ENCODE results near the gene SOX6. TPM values are rescaled to one million over a fixed set of nuclear protein-coding genes. Genes with fewer than 3 reads are reported as not detected.

Gene SOX6
- polyA plus RNA-seq, 1 of the 3 experiments (the other 2 are of a cell fraction), result 0.03 TPM

GRCh38 chr11:15991215-15991614 is 365.1 kb downstream of the SOX6 start:
- no peaks in the 10 kb centered on the region for H4K20me1 ChIP-seq (ENCODE audit: insufficient read depth)
- H3K27ac ChIP-seq (ENCODE audit: low read depth in 2 of 2, low read length in 1 of 2), result no peak overlapping the region
- H3K4me2 ChIP-seq, result no peak overlapping the region
- no peaks in the 10 kb centered on the region for H3K9me3 ChIP-seq
- no peak overlapping the region for H3K4me3 ChIP-seq (ENCODE audit: low read depth in 2 of 2, low read length in 1 of 2)
- H3K9me2 ChIP-seq, result no peaks in the 10 kb centered on the region
- DNase-seq, result no peak
- no peaks in the 10 kb centered on the region for H3K4me1 ChIP-seq (ENCODE audit: control insufficient read depth in 1 of 2, insufficient read depth in 2 of 2, low read depth in 1 of 2, low read length in 1 of 2)
- no peaks in the 10 kb centered on the region for H3K79me2 ChIP-seq (ENCODE audit: insufficient read depth)
- H3K36me3 ChIP-seq (replicated peaks in 1 of 2; ENCODE audit: control insufficient read depth in 1 of 2, insufficient read depth in 2 of 2, low read length in 1 of 2), result no peaks in the 10 kb centered on the region
- no peaks in the 10 kb centered on the region for H3K27me3 ChIP-seq (ENCODE audit: insufficient read depth)
- TF ChIP-seq SIN3A (IDR thresholded peaks at IDR 0.05; ENCODE audit: borderline replicate concordance, low read depth, low read length), result no peak
- no peak overlapping the region for H3K9ac ChIP-seq
- POLR2A ChIA-PET, result no interaction called here
- CTCF ChIA-PET, result no interaction called here
- 37% methylated on average over 3 of the region's 3 CpGs for WGBS (ENCODE audit: low lambda C conversion rate)
- H3F3A ChIP-seq (replicated peaks; ENCODE audit: insufficient read depth), result no peaks in the 10 kb centered on the region
- H2AFZ ChIP-seq (ENCODE audit: low read depth), result no peak overlapping the region

DNA sequence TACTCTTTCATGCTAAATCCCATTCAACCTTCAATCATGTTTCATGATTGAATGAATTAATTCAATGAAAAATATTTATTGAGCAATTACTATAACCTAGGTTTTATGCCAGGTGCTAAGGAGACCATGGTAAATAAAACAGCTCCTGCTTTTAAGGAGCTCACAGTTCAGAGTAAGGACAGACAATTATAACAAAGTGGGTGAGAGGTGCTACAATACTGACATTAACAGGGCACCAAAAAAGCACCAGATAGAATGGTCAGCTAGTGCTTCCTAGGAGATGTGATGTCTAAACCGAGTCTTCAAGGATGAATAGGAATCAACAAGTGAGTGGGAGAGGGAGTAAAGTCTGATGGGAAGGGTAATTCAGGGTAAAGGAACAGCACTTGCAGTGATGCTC is 366.7 kb downstream of the SOX6 start:
- Histone ChIP-seq H3K9me2 (no peaks in the 10 kb centered on the region), H3K4me2 (no peak overlapping the region), H3K27ac (ENCODE audit: low read depth in 2 of 2, low read length in 1 of 2) (no peak overlapping the region), H3K79me2 (ENCODE audit: insufficient read depth) (no peaks in the 10 kb centered on the region), H3K36me3 (replicated peaks in 1 of 2; ENCODE audit: control insufficient read depth in 1 of 2, insufficient read depth in 2 of 2, low read length in 1 of 2) (no peaks in the 10 kb centered on the region), H3K4me1 (ENCODE audit: control insufficient read depth in 1 of 2, insufficient read depth in 2 of 2, low read depth in 1 of 2, low read length in 1 of 2) (no peaks in the 10 kb centered on the region), H3K9me3 (no peaks in the 10 kb centered on the region), H3F3A (replicated peaks; ENCODE audit: insufficient read depth) (no peaks in the 10 kb centered on the region), H3K27me3 (ENCODE audit: insufficient read depth) (no peaks in the 10 kb centered on the region), H3K4me3 (ENCODE audit: low read depth in 2 of 2, low read length in 1 of 2) (no peak overlapping the region), H3K9ac (no peak overlapping the region), H4K20me1 (ENCODE audit: insufficient read depth) (no peaks in the 10 kb centered on the region), H2AFZ (ENCODE audit: low read depth) (no peak overlapping the region)
- WGBS (ENCODE audit: low lambda C conversion rate), result 26% methylated on average over 1 of the region's 1 CpG
- ChIA-PET POLR2A (no interaction called here), CTCF (interaction anchor here (1.9 kb wide), 1 partner anchor 10 kb away, joined by 5 read pairs; no protein-coding TSS in a partner anchor)
- TF ChIP-seq NFIC (IDR thresholded peaks at IDR 0.05; ENCODE audit: borderline replicate concordance) (no peak), CHD2 (IDR thresholded peaks at IDR 0.05; ENCODE audit: low read length, partially characterized antibody) (no peak), GABPA (IDR thresholded peaks at IDR 0.05; ENCODE audit: low read depth) (no peak), JUND (IDR thresholded peaks at IDR 0.05) (no peak), RAD21 (IDR thresholded peaks at IDR 0.05; ENCODE audit: low read length) (no peak), SMC3 (IDR thresholded peaks at IDR 0.05; ENCODE audit: low read depth, low read length) (no peak), ZBTB33 (IDR thresholded peaks at IDR 0.05; ENCODE audit: borderline replicate concordance, low read depth) (no peak), FOXJ3 (CRISPR knock-in tag; IDR thresholded peaks at IDR 0.05) (no peak), RXRA (IDR thresholded peaks at IDR 0.05; ENCODE audit: borderline replicate concordance, low read depth) (no peak), TEAD4 (IDR thresholded peaks at IDR 0.05; ENCODE audit: borderline replicate concordance, insufficient read depth) (no peak), RFX5 (IDR thresholded peaks at IDR 0.05; ENCODE audit: low read length) (no peak), USF2 (IDR thresholded peaks at IDR 0.05; ENCODE audit: borderline replicate concordance, low read depth, low read length) (no peak), TCF12 (IDR thresholded peaks at IDR 0.05) (no peak), NRF1 (IDR thresholded peaks at IDR 0.05; ENCODE audit: low read depth, low read length) (no peak), FOSL2 (IDR thresholded peaks at IDR 0.05; ENCODE audit: borderline replicate concordance, low read depth) (no peak), IRF3 (IDR thresholded peaks at IDR 0.05; ENCODE audit: low read depth, low read length) (no peak), YY1 (IDR thresholded peaks at IDR 0.05; ENCODE audit: low read depth) (no peak)
- TF ChIP-seq, protein P1, sequence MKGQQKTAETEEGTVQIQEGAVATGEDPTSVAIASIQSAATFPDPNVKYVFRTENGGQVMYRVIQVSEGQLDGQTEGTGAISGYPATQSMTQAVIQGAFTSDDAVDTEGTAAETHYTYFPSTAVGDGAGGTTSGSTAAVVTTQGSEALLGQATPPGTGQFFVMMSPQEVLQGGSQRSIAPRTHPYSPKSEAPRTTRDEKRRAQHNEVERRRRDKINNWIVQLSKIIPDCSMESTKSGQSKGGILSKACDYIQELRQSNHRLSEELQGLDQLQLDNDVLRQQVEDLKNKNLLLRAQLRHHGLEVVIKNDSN (IDR thresholded peaks at IDR 0.05; ENCODE audit: borderline replicate concordance, low read depth), result no peak
- TF ChIP-seq, protein P2, sequence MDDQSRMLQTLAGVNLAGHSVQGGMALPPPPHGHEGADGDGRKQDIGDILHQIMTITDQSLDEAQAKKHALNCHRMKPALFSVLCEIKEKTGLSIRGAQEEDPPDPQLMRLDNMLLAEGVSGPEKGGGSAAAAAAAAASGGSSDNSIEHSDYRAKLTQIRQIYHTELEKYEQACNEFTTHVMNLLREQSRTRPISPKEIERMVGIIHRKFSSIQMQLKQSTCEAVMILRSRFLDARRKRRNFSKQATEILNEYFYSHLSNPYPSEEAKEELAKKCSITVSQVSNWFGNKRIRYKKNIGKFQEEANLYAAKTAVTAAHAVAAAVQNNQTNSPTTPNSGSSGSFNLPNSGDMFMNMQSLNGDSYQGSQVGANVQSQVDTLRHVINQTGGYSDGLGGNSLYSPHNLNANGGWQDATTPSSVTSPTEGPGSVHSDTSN (IDR thresholded peaks at IDR 0.05), result no peak
- TF ChIP-seq, protein P3, sequence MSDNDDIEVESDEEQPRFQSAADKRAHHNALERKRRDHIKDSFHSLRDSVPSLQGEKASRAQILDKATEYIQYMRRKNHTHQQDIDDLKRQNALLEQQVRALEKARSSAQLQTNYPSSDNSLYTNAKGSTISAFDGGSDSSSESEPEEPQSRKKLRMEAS (IDR thresholded peaks at IDR 0.05; ENCODE audit: low read depth), result no peak
- DNase-seq, result no peak

Measured in SK-N-SH (cell line).